ENCODE measurements around the gene RPS27L. TPM values are rescaled to one million over a fixed set of nuclear protein-coding genes. Genes with fewer than 3 reads are reported as not detected.

The RPS27L gene
- total and polyA plus RNA-seq, 9 of the 15 experiments (the other 6 are each of a cell fraction or from before 2014, with no cell fraction given), result 72.2 to 382 (median 116) TPM

GRCh38 chr15:63189941-63190768 is 32.9 kb upstream of the RPS27L start (continued):
- TF ChIP-seq, protein P1, sequence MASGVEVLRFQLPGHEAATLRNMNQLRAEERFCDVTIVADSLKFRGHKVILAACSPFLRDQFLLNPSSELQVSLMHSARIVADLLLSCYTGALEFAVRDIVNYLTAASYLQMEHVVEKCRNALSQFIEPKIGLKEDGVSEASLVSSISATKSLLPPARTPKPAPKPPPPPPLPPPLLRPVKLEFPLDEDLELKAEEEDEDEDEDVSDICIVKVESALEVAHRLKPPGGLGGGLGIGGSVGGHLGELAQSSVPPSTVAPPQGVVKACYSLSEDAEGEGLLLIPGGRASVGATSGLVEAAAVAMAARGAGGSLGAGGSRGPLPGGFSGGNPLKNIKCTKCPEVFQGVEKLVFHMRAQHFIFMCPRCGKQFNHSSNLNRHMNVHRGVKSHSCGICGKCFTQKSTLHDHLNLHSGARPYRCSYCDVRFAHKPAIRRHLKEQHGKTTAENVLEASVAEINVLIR (CRISPR knock-in tag; IDR thresholded peaks at IDR 0.05), result no peak
- TF ChIP-seq PTRF (tag; IDR thresholded peaks at IDR 0.05) (no peak), PTTG1 (tag; IDR thresholded peaks at IDR 0.05; ENCODE audit: low read depth) (no peak), STAT5A (IDR thresholded peaks at IDR 0.05; ENCODE audit: borderline replicate concordance, low read length) (no peak), HMGXB4 (CRISPR knock-in tag; IDR thresholded peaks at IDR 0.05) (no peak), MECOM (CRISPR knock-in tag; IDR thresholded peaks at IDR 0.05) (no peak), PPARD (CRISPR knock-in tag; IDR thresholded peaks at IDR 0.05) (no peak), ZNF217 (CRISPR knock-in tag; IDR thresholded peaks at IDR 0.05) (no peak), CBX1 (IDR thresholded peaks at IDR 0.05; ENCODE audit: low read depth) (no peak), ZC3H11A (IDR thresholded peaks at IDR 0.05; ENCODE audit: low read depth, low read length) (no peak), USF1 (CRISPR knock-in tag; IDR thresholded peaks at IDR 0.05) (no peak), ZNF165 (CRISPR knock-in tag; IDR thresholded peaks at IDR 0.05; ENCODE audit: borderline replicate concordance) (no peak), ZNF764 (CRISPR knock-in tag; IDR thresholded peaks at IDR 0.05; ENCODE audit: low read depth) (no peak), SMAD2 (IDR thresholded peaks at IDR 0.05; ENCODE audit: low read depth, low read length) (no peak), NCOA4 (IDR thresholded peaks at IDR 0.05; ENCODE audit: partially characterized antibody) (no peak), ZNF324 (CRISPR knock-in tag; IDR thresholded peaks at IDR 0.05) (no peak), RAD21 (CRISPR knock-in tag; conservative IDR thresholded peaks at IDR 0.05 in 1 of 2, IDR thresholded peaks at IDR 0.05 in 1 of 2) (no peak), PURB (CRISPR knock-in tag; IDR thresholded peaks at IDR 0.05; ENCODE audit: low read depth) (no peak), RFX5 (IDR thresholded peaks at IDR 0.05; ENCODE audit: low read depth, low read length) (no peak), ZNF766 (CRISPR knock-in tag; conservative IDR thresholded peaks at IDR 0.05) (no peak), ZEB2 (IDR thresholded peaks at IDR 0.05) (no peak), ZFP1 (CRISPR knock-in tag; IDR thresholded peaks at IDR 0.05) (no peak)
- TF ChIP-seq, protein P2, sequence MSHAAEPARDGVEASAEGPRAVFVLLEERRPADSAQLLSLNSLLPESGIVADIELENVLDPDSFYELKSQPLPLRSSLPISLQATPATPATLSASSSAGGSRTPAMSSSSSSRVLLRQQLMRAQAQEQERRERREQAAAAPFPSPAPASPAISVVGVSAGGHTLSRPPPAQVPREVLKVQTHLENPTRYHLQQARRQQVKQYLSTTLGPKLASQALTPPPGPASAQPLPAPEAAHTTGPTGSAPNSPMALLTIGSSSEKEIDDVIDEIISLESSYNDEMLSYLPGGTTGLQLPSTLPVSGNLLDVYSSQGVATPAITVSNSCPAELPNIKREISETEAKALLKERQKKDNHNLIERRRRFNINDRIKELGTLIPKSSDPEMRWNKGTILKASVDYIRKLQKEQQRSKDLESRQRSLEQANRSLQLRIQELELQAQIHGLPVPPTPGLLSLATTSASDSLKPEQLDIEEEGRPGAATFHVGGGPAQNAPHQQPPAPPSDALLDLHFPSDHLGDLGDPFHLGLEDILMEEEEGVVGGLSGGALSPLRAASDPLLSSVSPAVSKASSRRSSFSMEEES (CRISPR knock-in tag; IDR thresholded peaks at IDR 0.05), result no peak
- TF ChIP-seq, protein P3, sequence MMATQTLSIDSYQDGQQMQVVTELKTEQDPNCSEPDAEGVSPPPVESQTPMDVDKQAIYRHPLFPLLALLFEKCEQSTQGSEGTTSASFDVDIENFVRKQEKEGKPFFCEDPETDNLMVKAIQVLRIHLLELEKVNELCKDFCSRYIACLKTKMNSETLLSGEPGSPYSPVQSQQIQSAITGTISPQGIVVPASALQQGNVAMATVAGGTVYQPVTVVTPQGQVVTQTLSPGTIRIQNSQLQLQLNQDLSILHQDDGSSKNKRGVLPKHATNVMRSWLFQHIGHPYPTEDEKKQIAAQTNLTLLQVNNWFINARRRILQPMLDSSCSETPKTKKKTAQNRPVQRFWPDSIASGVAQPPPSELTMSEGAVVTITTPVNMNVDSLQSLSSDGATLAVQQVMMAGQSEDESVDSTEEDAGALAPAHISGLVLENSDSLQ (IDR thresholded peaks at IDR 0.05), result no peak

Data from K562 (cell line).